ENCODE results near the gene SLC19A1. TPM values are rescaled to one million over a fixed set of nuclear protein-coding genes. Genes with fewer than 3 reads are reported as not detected.

SLC19A1 gene
- total RNA-seq, 4 donors from 2014 or later = 7.0 to 9.8 (median 7.9) TPM

GRCh38 chr21:45536301-45537081 lies 5.7 kb downstream of the SLC19A1 start:
- DNase-seq (ENCODE audit: low spot score in 2 of 2) = peak; percentile 53 to 73
- TF ChIP-seq EP300 (IDR thresholded peaks at IDR 0.05) (no peak), POLR2AphosphoS5 (IDR thresholded peaks at IDR 0.05) (no peak), CTCF (IDR thresholded peaks at IDR 0.05) (no peak), POLR2A (IDR thresholded peaks at IDR 0.05) (no peak)
- Histone ChIP-seq H3K36me3 (no peaks in the 10 kb centered on the region), H3K4me3 (no peak overlapping the region), H3K9me3 (no peaks in the 10 kb centered on the region), H3K27ac (no peak overlapping the region), H3K27me3 (no peaks in the 10 kb centered on the region), H3K4me1 (peaks cover 11% of the 10 kb centered on the region)
- WGBS = 89% methylated on average over 31 of the region's 31 CpGs

- peaks cover 2% of the 10 kb centered on the region for H3K36me3 ChIP-seq
- no peak overlapping the region for H3K4me3 ChIP-seq
- H3K27ac ChIP-seq = no peak overlapping the region
- no peak for TF ChIP-seq EP300 (IDR thresholded peaks at IDR 0.05)
- no peak for TF ChIP-seq POLR2AphosphoS5 (IDR thresholded peaks at IDR 0.05)
- no peak for TF ChIP-seq POLR2A (IDR thresholded peaks at IDR 0.05)
- no peak for TF ChIP-seq CTCF (IDR thresholded peaks at IDR 0.05)
- H3K27me3 ChIP-seq = no peaks in the 10 kb centered on the region
- peak; percentile 58 to 67 for DNase-seq (ENCODE audit: low spot score in 2 of 2)
- peaks cover 5% of the 10 kb centered on the region for H3K4me1 ChIP-seq
- WGBS = 86% methylated on average over 7 of the region's 34 CpGs
- H3K9me3 ChIP-seq = no peaks in the 10 kb centered on the region
These were observed 6.7 kb downstream of the SLC19A1 start for GRCh38 chr21:45535341-45536081.

- TF ChIP-seq POLR2AphosphoS5 (IDR thresholded peaks at IDR 0.05) = no peak
- TF ChIP-seq CTCF (IDR thresholded peaks at IDR 0.05) = no peak
- TF ChIP-seq POLR2A (IDR thresholded peaks at IDR 0.05) = no peak
- no peak for TF ChIP-seq EP300 (IDR thresholded peaks at IDR 0.05)
- WGBS = 59% methylated on average over 9 of the region's 28 CpGs
- H3K4me3 ChIP-seq = no peak overlapping the region
- H3K27me3 ChIP-seq = no peaks in the 10 kb centered on the region
- H3K9me3 ChIP-seq = no peaks in the 10 kb centered on the region
- H3K27ac ChIP-seq = no peak overlapping the region
- H3K4me1 ChIP-seq = peaks cover 5% of the 10 kb centered on the region
- H3K36me3 ChIP-seq = peaks cover 5% of the 10 kb centered on the region
- peak in 1 of 2 donors; percentile 76 for DNase-seq (ENCODE audit: low spot score in 2 of 2)
These were observed 7.5 kb downstream of the SLC19A1 start for GRCh38 chr21:45534636-45535331.

- no peak overlapping the region for H3K4me3 ChIP-seq
- TF ChIP-seq CTCF (IDR thresholded peaks at IDR 0.05) (no peak), EP300 (IDR thresholded peaks at IDR 0.05) (no peak), POLR2AphosphoS5 (IDR thresholded peaks at IDR 0.05) (no peak), POLR2A (IDR thresholded peaks at IDR 0.05) (no peak)
- peaks cover 10% of the 10 kb centered on the region for H3K36me3 ChIP-seq
- no CpG with 5 or more reads among the region's 20 CpGs for WGBS
- peaks cover 5% of the 10 kb centered on the region for H3K4me1 ChIP-seq
- H3K9me3 ChIP-seq = no peaks in the 10 kb centered on the region
- no peak overlapping the region for H3K27ac ChIP-seq
- no peaks in the 10 kb centered on the region for H3K27me3 ChIP-seq
- DNase-seq (ENCODE audit: low spot score in 2 of 2) = peak; percentile 57 to 74
These were observed 8.2 kb downstream of the SLC19A1 start for GRCh38 chr21:45533846-45534635.
